ENCODE measurements around the gene SHC3. TPM values are rescaled to one million over a fixed set of nuclear protein-coding genes. Genes with fewer than 3 reads are reported as not detected.

Gene SHC3
- total and polyA plus RNA-seq, 9 of the 15 experiments (the other 6 are each of a cell fraction or from before 2014, with no cell fraction given), result not detected

DNA sequence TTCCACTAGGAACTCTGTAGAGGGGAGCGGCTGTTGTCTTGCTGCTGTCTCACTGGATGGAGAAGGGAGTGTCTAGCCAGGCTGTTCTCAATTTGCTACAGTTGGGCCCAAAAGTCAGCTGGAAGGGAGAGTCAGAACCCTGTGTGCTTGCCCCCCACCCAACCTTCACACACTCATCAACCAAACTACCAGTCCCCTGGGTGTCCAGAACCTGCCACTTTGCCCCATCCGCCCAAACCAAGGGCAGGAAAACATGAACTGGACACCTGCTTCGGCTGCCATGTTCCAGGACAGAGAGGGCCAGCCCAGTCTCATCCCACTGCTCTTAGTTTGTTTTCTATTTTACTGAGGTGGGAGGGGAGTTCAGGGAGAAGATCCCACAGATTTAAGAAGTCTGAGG, 105.2 kb downstream of the SHC3 start:
- TF ChIP-seq DNMT1 (IDR thresholded peaks at IDR 0.05) (no peak), TRIM24 (IDR thresholded peaks at IDR 0.05) (no peak), CAMTA2 (CRISPR knock-in tag; conservative IDR thresholded peaks at IDR 0.05) (no peak), OTX1 (CRISPR knock-in tag; IDR thresholded peaks at IDR 0.05) (no peak), SNIP1 (IDR thresholded peaks at IDR 0.05; ENCODE audit: low read depth) (no peak), TAF9B (IDR thresholded peaks at IDR 0.05; ENCODE audit: partially characterized antibody) (no peak), SMAD2 (IDR thresholded peaks at IDR 0.05; ENCODE audit: low read depth, low read length) (no peak), ZC3H11A (IDR thresholded peaks at IDR 0.05; ENCODE audit: low read depth, low read length) (no peak), TBP (optimal IDR thresholded peaks at IDR 0.05; ENCODE audit: low read depth, low read length) (no peak), NCOA6 (IDR thresholded peaks at IDR 0.05) (no peak)
- TF ChIP-seq, protein P1, sequence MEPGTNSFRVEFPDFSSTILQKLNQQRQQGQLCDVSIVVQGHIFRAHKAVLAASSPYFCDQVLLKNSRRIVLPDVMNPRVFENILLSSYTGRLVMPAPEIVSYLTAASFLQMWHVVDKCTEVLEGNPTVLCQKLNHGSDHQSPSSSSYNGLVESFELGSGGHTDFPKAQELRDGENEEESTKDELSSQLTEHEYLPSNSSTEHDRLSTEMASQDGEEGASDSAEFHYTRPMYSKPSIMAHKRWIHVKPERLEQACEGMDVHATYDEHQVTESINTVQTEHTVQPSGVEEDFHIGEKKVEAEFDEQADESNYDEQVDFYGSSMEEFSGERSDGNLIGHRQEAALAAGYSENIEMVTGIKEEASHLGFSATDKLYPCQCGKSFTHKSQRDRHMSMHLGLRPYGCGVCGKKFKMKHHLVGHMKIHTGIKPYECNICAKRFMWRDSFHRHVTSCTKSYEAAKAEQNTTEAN (CRISPR knock-in tag; IDR thresholded peaks at IDR 0.05), result no peak
- TF ChIP-seq, protein P2, sequence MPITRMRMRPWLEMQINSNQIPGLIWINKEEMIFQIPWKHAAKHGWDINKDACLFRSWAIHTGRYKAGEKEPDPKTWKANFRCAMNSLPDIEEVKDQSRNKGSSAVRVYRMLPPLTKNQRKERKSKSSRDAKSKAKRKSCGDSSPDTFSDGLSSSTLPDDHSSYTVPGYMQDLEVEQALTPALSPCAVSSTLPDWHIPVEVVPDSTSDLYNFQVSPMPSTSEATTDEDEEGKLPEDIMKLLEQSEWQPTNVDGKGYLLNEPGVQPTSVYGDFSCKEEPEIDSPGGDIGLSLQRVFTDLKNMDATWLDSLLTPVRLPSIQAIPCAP (CRISPR knock-in tag; IDR thresholded peaks at IDR 0.05; ENCODE audit: borderline replicate concordance), result no peak
- no peaks in the 10 kb centered on the region for H3K4me1 ChIP-seq (replicated peaks in 1 of 2; ENCODE audit: control insufficient read depth in 2 of 2, insufficient read depth in 2 of 2, low read length in 2 of 2)
- ChIA-PET POLR2A (interaction anchor here (1.8 kb wide), 1 partner anchor 10 kb away, joined by 5 read pairs; no protein-coding TSS in a partner anchor), CTCF (ENCODE audit: low intra/inter-chr PET ratio) (no interaction called here)
- no peaks in the 10 kb centered on the region for H3K36me3 ChIP-seq (ENCODE audit: control insufficient read depth, insufficient read depth, low read length)
- BruUV-seq (replicated peaks), result no TSS peak
- intact Hi-C loops (cut with micrococcal nuclease) (no loop called here), in situ Hi-C loops (cut with MboI) (no loop called here)
- 0% methylated on average over 3 of the region's 3 CpGs for whole genome bisulfite sequencing (ENCODE audit: insufficient coverage, low coverage, missing lambda C conversion rate)
- no peak overlapping the region for H3K4me2 ChIP-seq (ENCODE audit: insufficient read depth, low read length)
- no peak overlapping the region for H3K27ac ChIP-seq (ENCODE audit: extremely low read depth, low read depth, low read length)
- no peak overlapping the region for H3K4me3 ChIP-seq
- H2AFZ ChIP-seq (ENCODE audit: low read depth, low read length), result no peak overlapping the region
- H3K9me3 ChIP-seq (replicated peaks; ENCODE audit: control insufficient read depth, insufficient read depth, low read depth, low read length), result no peaks in the 10 kb centered on the region
- no peak overlapping the region for H3K9ac ChIP-seq (ENCODE audit: insufficient read depth in 1 of 2, low read depth in 2 of 2, low read length in 2 of 2)
- H3K27me3 ChIP-seq (ENCODE audit: control insufficient read depth in 2 of 2, insufficient read depth in 2 of 2, low read length in 2 of 2), result peaks cover 2 to 18% of the 10 kb centered on the region in 2 experiments; a peak in 2 of 5 replicates
- ATAC-seq (no peak), FAIRE-seq (no peak), DNase-seq (ENCODE audit: extremely low read depth in 1 of 4, low spot score in 3 of 4) (no peak)
- H3K9me1 ChIP-seq (ENCODE audit: control insufficient read depth, insufficient read depth, low read length), result no peaks in the 10 kb centered on the region
- H4K20me1 ChIP-seq (replicated peaks; ENCODE audit: control insufficient read depth, insufficient read depth, low read length), result no peaks in the 10 kb centered on the region
- H3K79me2 ChIP-seq (ENCODE audit: control insufficient read depth, insufficient read depth, low read length), result no peaks in the 10 kb centered on the region
